Stimulated activated CD4-positive, alpha-beta T cell treated with anti-CD3 and anti-CD28 coated beads, TNF-alpha, amount 100 ng/mL, for 4 hours (primary cell): ENCODE data around the gene TTL.
"Not testable (repeated sequence)": the region's sequence is repeated elsewhere in the genome, so short reads cannot be mapped to it uniquely, and the experiment has no call there.

Source experiments
- DNase-seq, 3 experiments: peaks; one replicate each; pipeline ENCODE4 v3.0.0-alpha.2; 2020; ENCODE audit warnings: low read depth in 3 of 3

TTL gene

GRCh38 chr2:112520234-112520783 is 38.4 kb downstream of the TTL start:
- DNase-seq, result no peak

DNA sequence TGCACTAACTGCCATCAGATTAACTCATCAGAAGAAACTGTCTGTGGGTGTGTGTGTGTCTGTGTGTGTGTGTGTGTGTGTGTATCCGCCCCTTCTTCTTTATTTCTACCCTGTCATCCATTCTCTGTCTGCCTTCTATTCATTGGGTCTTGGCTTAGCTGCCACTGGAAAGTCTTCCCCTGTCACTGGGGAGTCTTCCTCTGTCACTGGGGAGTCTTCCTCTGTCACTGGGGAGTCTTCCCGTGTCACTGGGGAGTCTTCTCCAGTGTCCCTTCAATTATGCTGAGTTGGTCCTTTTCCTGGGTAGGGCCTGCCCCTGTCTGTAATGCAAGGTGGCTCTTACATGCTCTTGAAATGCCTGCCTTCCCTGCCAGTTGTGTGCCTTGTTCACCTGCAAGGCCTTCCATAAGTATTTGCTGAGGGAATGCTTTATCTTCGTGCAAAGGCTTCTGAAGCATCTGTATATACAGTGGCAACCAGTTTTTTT is 41.4 kb downstream of the TTL start:
- DNase-seq, result no peak

GRCh38 chr2:112524276-112524675 is 42.3 kb downstream of the TTL start:
- not testable (repeated sequence) for DNase-seq

- DNase-seq, result no peak
Observed at GRCh38 chr2:112528541-112528940, 46.6 kb downstream of the TTL start.

- no peak for DNase-seq
Observed at GRCh38 chr2:112529757-112530156, 47.8 kb downstream of the TTL start.

- DNase-seq, result no peak
Observed at GRCh38 chr2:112530728-112531127, 48.8 kb downstream of the TTL start.

DNA sequence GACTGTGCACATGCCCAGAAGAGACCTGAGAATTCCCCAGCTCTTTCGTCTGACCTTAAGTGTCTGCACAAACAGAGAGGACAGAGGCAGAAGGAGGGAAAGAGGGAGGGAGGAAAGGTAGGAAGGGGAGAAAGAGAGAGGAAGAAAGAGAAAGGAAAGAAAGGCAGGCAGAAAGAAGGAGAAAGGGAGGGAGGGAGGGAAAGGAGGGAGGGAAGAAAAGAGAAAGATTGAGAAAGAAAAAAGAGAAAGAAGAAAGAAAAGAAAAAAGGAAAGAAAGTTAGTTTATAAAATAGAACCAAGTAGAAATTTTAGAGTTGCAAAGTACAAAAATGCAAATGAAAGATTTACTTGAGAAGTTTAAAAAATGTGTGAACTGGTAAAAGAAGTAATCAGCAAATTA is 52.9 kb downstream of the TTL start:
- no peak for DNase-seq

GRCh38 chr2:112536665-112537064 is 54.7 kb downstream of the TTL start:
- not testable (repeated sequence) for DNase-seq

DNA sequence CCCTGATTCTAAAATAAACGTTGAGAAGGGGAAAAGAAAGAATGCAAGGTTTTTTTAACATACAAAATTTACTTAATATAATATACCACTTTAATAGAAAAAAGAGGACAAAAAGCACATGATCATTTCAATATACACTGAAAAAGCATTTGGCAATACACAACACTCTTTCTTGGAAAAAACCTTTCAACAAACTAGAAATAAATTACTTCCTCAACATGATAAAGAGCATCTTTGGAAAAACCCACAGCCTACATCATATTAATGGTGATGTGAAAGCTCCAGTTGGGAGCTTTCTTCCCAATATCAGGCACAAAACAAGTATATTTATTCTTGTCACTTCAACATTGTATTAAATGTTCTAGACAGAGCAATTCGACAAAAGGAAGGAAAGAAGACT is 57.4 kb downstream of the TTL start:
- no peak for DNase-seq

DNA sequence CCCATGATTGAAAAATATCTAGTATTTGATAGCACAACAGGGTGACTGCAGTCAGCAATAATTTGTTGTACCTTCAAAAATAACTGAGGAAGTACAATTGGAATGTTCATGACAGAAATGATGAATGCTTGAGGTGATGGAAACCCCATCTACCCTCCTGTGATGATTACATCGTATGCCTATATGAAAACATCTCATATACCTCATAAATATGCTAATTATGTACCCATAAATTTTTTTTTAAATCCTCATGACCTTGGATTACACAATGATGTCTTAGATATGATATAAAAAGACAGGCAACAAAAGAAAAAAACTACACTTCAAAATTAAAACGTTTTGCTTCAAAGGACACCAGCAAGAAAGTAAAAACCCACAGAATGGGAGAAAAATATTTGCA is 59.0 kb downstream of the TTL start:
- DNase-seq, result no peak

GRCh38 chr2:112541315-112542122 is 59.6 kb downstream of the TTL start:
- peak in 1 of 3 experiments; percentile 40 for DNase-seq

GRCh38 chr2:112542123-112542983 is 60.4 kb downstream of the TTL start, which contains the start of gene POLR1B:
Gene POLR1B (plus strand): TSS chr2:112542465. CDS start chr2:112542495, 30 bp downstream.
- peak; percentile 48 to 62 (median 62) for DNase-seq

DNA sequence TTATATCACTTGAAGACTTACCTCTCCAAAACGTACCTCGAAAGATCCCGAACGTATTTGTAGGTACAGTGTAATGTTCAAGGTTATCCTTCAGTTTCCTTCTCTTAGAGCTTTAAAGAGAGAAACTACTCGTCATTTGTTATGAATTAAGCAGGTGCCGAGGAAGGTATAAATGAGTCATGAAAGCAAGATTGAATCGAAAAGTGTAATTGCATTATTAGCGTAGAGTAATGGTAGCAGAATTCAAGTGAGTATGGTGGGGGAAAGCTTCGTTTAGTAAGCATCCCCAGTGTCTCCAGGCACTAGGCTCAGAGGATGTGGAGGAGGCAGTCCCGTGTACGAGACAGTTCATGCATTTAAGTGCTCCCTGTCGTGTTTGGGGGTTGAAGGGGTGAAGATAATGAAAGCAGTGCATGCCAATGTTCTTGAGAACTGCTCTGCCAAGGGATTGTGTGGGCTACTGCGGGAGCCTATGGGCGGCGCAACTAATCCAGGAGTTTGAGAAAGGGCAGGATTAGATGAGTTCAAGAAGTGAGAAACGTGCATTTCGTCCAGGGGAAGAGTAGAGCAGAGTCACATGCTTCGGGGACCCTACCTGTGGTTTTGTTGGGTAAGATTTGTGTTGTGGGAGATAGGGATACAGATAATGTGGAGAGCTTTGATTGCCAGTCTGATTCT is 61.2 kb downstream of the TTL start:
- DNase-seq, result no peak

GRCh38 chr2:112547333-112547732 is 65.4 kb downstream of the TTL start:
- DNase-seq, result no peak

GRCh38 chr2:112548980-112549379 is 67.0 kb downstream of the TTL start:
- no peak for DNase-seq

- no peak for DNase-seq
Observed at GRCh38 chr2:112566104-112566503, 84.1 kb downstream of the TTL start.

DNA sequence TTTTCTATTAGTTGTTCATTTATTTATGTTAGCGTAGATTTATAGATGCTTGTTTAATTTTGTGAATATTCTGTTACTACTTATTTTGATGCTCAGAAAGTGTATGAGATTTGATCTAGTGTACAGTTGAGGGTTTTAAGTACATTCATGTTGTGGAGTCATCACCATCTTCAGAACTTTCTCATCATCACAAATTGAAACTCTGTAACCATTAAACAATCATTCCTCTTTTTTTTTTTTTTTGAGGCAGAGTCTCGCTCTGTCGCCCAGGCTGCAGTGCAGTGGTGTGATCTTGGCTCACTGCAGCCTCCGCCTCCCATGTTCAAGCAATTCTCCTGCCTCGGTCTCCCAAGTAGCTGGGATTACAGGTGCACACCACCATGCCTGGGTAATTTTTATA is 84.6 kb downstream of the TTL start:
- DNase-seq, result not testable (repeated sequence)

- no peak for DNase-seq
Observed at GRCh38 chr2:112572005-112572404, 90.0 kb downstream of the TTL start.

DNA sequence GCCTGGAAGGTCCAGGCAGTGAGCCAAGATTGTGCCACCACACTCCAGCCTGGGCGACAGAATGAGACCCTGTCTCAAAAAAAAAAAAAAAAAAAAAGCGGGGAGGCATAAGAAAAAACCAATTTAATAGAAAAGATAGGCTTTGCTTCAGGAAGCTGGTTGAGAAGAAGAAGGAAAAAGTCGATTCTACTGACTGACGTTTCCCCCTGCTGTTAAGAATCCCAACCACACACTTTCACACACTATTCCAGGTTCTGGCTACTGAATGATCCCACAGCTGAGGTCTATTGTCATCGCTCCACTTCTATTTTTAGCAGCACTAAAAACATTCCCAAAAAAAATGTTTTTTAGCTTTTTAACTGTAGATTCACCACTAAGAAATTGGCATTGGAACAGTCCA is 95.8 kb downstream of the TTL start:
- no peak for DNase-seq

DNA sequence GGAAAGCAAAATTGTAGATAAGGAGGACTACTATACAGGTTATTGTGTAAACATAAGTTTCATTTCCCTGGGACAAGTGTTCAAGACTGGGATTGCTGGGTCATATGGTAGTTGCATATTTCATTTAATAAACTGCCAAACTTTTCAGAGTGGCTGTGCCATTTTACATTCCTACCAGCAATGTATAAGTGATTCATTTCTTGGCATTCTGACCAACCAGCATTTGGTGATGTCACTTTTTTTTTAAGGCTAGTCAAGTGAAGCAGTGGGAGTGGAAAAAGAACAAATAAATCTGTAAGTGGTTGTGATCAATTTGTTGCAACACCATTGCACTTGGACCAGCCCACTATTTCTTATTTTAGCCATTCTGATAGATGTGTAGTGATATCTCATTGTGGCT is 97.3 kb downstream of the TTL start:
- DNase-seq, result no peak

DNA sequence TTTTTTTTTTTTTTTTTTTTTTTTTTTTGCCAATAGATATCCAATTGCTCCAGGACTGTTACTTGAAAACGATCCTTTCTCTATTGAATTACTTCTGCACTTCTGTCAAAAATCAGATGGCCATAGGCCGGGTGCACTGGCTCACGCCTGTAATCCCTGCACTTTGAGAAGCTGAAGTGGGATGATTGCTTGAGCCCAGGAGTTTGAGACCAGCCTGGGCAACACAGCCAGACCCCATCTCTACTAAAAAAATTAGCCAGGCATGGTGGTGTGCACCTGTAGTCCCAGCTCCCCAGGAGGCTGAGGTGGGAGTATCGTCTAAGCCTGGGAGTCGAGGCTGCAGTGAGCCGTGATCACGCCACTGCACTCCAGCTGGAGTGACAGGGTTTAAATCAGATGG is 98.1 kb downstream of the TTL start:
- no peak for DNase-seq

GRCh38 chr2:112582314-112582746 is 100.4 kb downstream of the TTL start:
- DNase-seq, result peak in 1 of 3 experiments; percentile 6
